ENCODE data around the gene PDLIM4. TPM values are rescaled to one million over a fixed set of nuclear protein-coding genes. Genes with fewer than 3 reads are reported as not detected.

Gene PDLIM4
- polyA plus RNA-seq, 1 donor (not counting 4 experiments of a cell fraction or from before 2014, with no cell fraction given), result 38.3 TPM

GRCh38 chr5:132261881-132262845 lies 4.7 kb downstream of the PDLIM4 start:
- Histone ChIP-seq H3K9me1 (ENCODE audit: control insufficient read depth, extremely low read depth, insufficient read depth, low read length) (peaks cover 3% of the 10 kb centered on the region), H3K4me2 (ENCODE audit: control insufficient read depth, extremely low read depth, insufficient read depth, low read depth, low read length) (no peak overlapping the region), H3K4me3 (ENCODE audit: control insufficient read depth in 2 of 3, extremely low read depth in 1 of 3, insufficient read depth in 2 of 3, low read depth in 1 of 3, low read length in 3 of 3) (no peak overlapping the region), H3K9ac (ENCODE audit: control insufficient read depth, extremely low read depth, insufficient read depth, low read length) (no peak overlapping the region), H3K4me1 (ENCODE audit: control insufficient read depth, extremely low read depth, insufficient read depth, low read length) (peaks cover 58% of the 10 kb centered on the region), H3K36me3 (ENCODE audit: control insufficient read depth in 2 of 2, extremely low read depth in 1 of 2, insufficient read depth in 2 of 2, low read length in 2 of 2) (peaks cover 29 to 33% of the 10 kb centered on the region in 2 experiments), H3K79me2 (ENCODE audit: control insufficient read depth, insufficient read depth, low read length) (peaks cover 29% of the 10 kb centered on the region), H4K20me1 (ENCODE audit: control insufficient read depth, extremely low read depth, insufficient read depth, low read length) (no peaks in the 10 kb centered on the region), H2AFZ (ENCODE audit: control insufficient read depth, low read length) (no peak overlapping the region), H3K27ac (ENCODE audit: control insufficient read depth, insufficient read depth, low read length) (no peak overlapping the region), H3K9me3 (ENCODE audit: control insufficient read depth, low read depth, low read length) (no peaks in the 10 kb centered on the region), H3K27me3 (ENCODE audit: control insufficient read depth, extremely low read depth, insufficient read depth, low read length) (no peaks in the 10 kb centered on the region)
- no peak for TF ChIP-seq EZH2 (IDR thresholded peaks at IDR 0.05; ENCODE audit: low read length)
- no peak for TF ChIP-seq CTCF (optimal IDR thresholded peaks at IDR 0.05 in 1 of 3, IDR thresholded peaks at IDR 0.05 in 1 of 3, conservative IDR thresholded peaks at IDR 0.05 in 1 of 3; ENCODE audit: extremely low read depth in 1 of 3, insufficient read depth in 2 of 3, low read length in 3 of 3)
- dilution Hi-C loops (cut with MboI; ENCODE audit: extremely low pct_ligation_motif_present, low sequenced_read_pairs), result no loop called here
- no peak for DNase-seq (ENCODE audit: low read depth, low spot score)
- no peak for FAIRE-seq

GRCh38 chr5:132262882-132263547 lies 5.5 kb downstream of the PDLIM4 start:
- no peak overlapping the region for H3K9ac ChIP-seq (ENCODE audit: control insufficient read depth, extremely low read depth, insufficient read depth, low read length)
- peaks cover 36 to 38% of the 10 kb centered on the region in 2 experiments for H3K36me3 ChIP-seq (ENCODE audit: control insufficient read depth in 2 of 2, extremely low read depth in 1 of 2, insufficient read depth in 2 of 2, low read length in 2 of 2)
- no peak overlapping the region for H2AFZ ChIP-seq (ENCODE audit: control insufficient read depth, low read length)
- TF ChIP-seq CTCF (optimal IDR thresholded peaks at IDR 0.05 in 1 of 3, IDR thresholded peaks at IDR 0.05 in 1 of 3, conservative IDR thresholded peaks at IDR 0.05 in 1 of 3; ENCODE audit: extremely low read depth in 1 of 3, insufficient read depth in 2 of 3, low read length in 3 of 3), result no peak
- TF ChIP-seq EZH2 (IDR thresholded peaks at IDR 0.05; ENCODE audit: low read length), result no peak
- H3K9me1 ChIP-seq (ENCODE audit: control insufficient read depth, extremely low read depth, insufficient read depth, low read length), result peaks cover 5% of the 10 kb centered on the region
- DNase-seq (ENCODE audit: low read depth, low spot score) (no peak), FAIRE-seq (no peak)
- no peak overlapping the region for H3K27ac ChIP-seq (ENCODE audit: control insufficient read depth, insufficient read depth, low read length)
- H3K27me3 ChIP-seq (ENCODE audit: control insufficient read depth, extremely low read depth, insufficient read depth, low read length), result no peaks in the 10 kb centered on the region
- dilution Hi-C loops (cut with MboI; ENCODE audit: extremely low pct_ligation_motif_present, low sequenced_read_pairs), result no loop called here
- H3K79me2 ChIP-seq (ENCODE audit: control insufficient read depth, insufficient read depth, low read length), result peaks cover 24% of the 10 kb centered on the region
- H3K4me2 ChIP-seq (ENCODE audit: control insufficient read depth, extremely low read depth, insufficient read depth, low read depth, low read length), result no peak overlapping the region
- H3K4me3 ChIP-seq (ENCODE audit: control insufficient read depth in 2 of 3, extremely low read depth in 1 of 3, insufficient read depth in 2 of 3, low read depth in 1 of 3, low read length in 3 of 3), result no peak overlapping the region
- no peaks in the 10 kb centered on the region for H3K9me3 ChIP-seq (ENCODE audit: control insufficient read depth, low read depth, low read length)
- H4K20me1 ChIP-seq (ENCODE audit: control insufficient read depth, extremely low read depth, insufficient read depth, low read length), result no peaks in the 10 kb centered on the region
- peaks cover 58% of the 10 kb centered on the region for H3K4me1 ChIP-seq (ENCODE audit: control insufficient read depth, extremely low read depth, insufficient read depth, low read length)

All from keratinocyte (primary cell).